Liver (tissue), 9 donors: Measurements from ENCODE around the gene LSM10. TPM values are rescaled to one million over a fixed set of nuclear protein-coding genes. Genes with fewer than 3 reads are reported as not detected.

Experiments
- DNase-seq: peaks from one replicate; pipeline ENCODE4 v3.0.0-alpha.2; 2017; ENCODE audit warnings: low spot score
- H3K27ac ChIP-seq, 2 donors: one replicate each; pipeline ENCODE4 v1.7.0; 2013; ENCODE audit warnings: inconsistent platforms in 2 of 2, low read length in 2 of 2, control low read depth in 1 of 2, low read depth in 1 of 2, mild to moderate bottlenecking in 1 of 2
- H3K27me3 ChIP-seq, 4 donors: one replicate each; pipeline versions ENCODE4 v1.6.1 to v1.7.0; 2013; ENCODE audit warnings: low read length in 3 of 4, inconsistent platforms in 1 of 4, mild to moderate bottlenecking in 1 of 4, moderate library complexity in 1 of 4; ENCODE audit not compliant: control insufficient read depth in 4 of 4, insufficient read depth in 4 of 4
- H3K36me3 ChIP-seq, 4 donors: one replicate each; pipeline versions ENCODE4 v1.6.1 to v1.7.0; 2013; ENCODE audit warnings: low read length in 3 of 4, mild to moderate bottlenecking in 3 of 4, low read depth in 1 of 4, moderate library complexity in 1 of 4; ENCODE audit not compliant: control insufficient read depth in 4 of 4, insufficient read depth in 3 of 4
- H3K4me1 ChIP-seq, 4 donors: one replicate each; pipeline versions ENCODE4 v1.6.1 to v1.7.0; 2013; ENCODE audit warnings: low read length in 3 of 4, mild to moderate bottlenecking in 3 of 4, moderate library complexity in 1 of 4; ENCODE audit not compliant: control insufficient read depth in 4 of 4, insufficient read depth in 4 of 4
- H3K4me3 ChIP-seq, 3 donors: one replicate each; pipeline versions ENCODE4 v1.6.1 to v1.7.0; 2013; ENCODE audit warnings: low read length in 3 of 3, control low read depth in 1 of 3, low read depth in 1 of 3, mild to moderate bottlenecking in 1 of 3
- H3K9ac ChIP-seq, 2 donors: one replicate each; pipeline ENCODE4 v1.7.0; 2013; ENCODE audit warnings: low read length in 2 of 2, mild to moderate bottlenecking in 2 of 2, moderate library complexity in 2 of 2, control low read depth in 1 of 2, low read depth in 1 of 2
- H3K9me3 ChIP-seq, 4 donors: one replicate each; pipeline versions ENCODE4 v1.6.1 to v1.7.0; 2013; ENCODE audit warnings: low read length in 3 of 4; ENCODE audit not compliant: control insufficient read depth in 4 of 4
- EGR1 ChIP-seq, 2 donors: IDR thresholded peaks; 2 replicates each; pipeline ENCODE4 v1.6.1; 2016 to 2018; ENCODE audit warnings: antibody characterized with exemption in 2 of 2, low read depth in 2 of 2
- FOXA2 ChIP-seq: IDR thresholded peaks from 2 replicates; pipeline ENCODE4 v1.6.1; 2016; ENCODE audit warnings: antibody characterized with exemption
- GABPA ChIP-seq, 2 donors: IDR thresholded peaks in 1 of 2; conservative IDR thresholded peaks in 1 of 2; 2 replicates each; pipeline ENCODE4 v1.6.1; 2016; ENCODE audit warnings: antibody characterized with exemption in 2 of 2, mild to moderate bottlenecking in 1 of 2, moderate library complexity in 1 of 2
- HNF4A ChIP-seq, 2 donors: conservative IDR thresholded peaks; 2 replicates each; pipeline ENCODE4 v1.6.1; 2016; ENCODE audit warnings: antibody characterized with exemption in 2 of 2, mild to moderate bottlenecking in 2 of 2
- HNF4G ChIP-seq: IDR thresholded peaks from 2 replicates; pipeline ENCODE4 v1.6.1; 2016; ENCODE audit warnings: antibody characterized with exemption
- JUND ChIP-seq, 2 donors: IDR thresholded peaks; 2 replicates each; pipeline ENCODE4 v1.6.1; 2016; ENCODE audit warnings: antibody characterized with exemption in 2 of 2
- NR2F2 ChIP-seq: IDR thresholded peaks from 2 replicates; pipeline ENCODE4 v1.6.1; 2016; ENCODE audit warnings: antibody characterized with exemption
- RAD21 ChIP-seq, 2 donors: IDR thresholded peaks; 2 replicates each; pipeline ENCODE4 v1.6.1; 2016; ENCODE audit warnings: antibody characterized with exemption in 2 of 2, mild to moderate bottlenecking in 2 of 2
- SP1 ChIP-seq: IDR thresholded peaks from 2 replicates; pipeline ENCODE4 v1.6.1; 2018; ENCODE audit warnings: antibody characterized with exemption, mild to moderate bottlenecking
- TAF1 ChIP-seq: conservative IDR thresholded peaks from 2 replicates; pipeline ENCODE4 v1.6.1; 2016; ENCODE audit warnings: antibody characterized with exemption, mild to moderate bottlenecking
- YY1 ChIP-seq: IDR thresholded peaks from 2 replicates; pipeline ENCODE4 v1.6.1; 2016; ENCODE audit warnings: antibody characterized with exemption, mild to moderate bottlenecking
- WGBS: extraction: QIAGEN DNeasy Blood & Tissue Kit; methylation state at CpG from one replicate; pipeline ENCODE4 v1.1.7; 2013; 5-methylcytosine and 5-hydroxymethylcytosine counted together
- polyA plus RNA-seq, 2 donors: library from polyadenylated mRNA; stranded (reverse) in 1 of 2; unstranded in 1 of 2; fragments of 200-250 nt in 1 of 2; fragments of >200 nt in 1 of 2; fragmentation: Nextera tagmentation in 1 of 2; extraction: Ambion mirVana in 1 of 2; gene quantifications; one replicate each; pipeline versions ENCODE4 v1.2.1 to v1.2.3, GENCODE V29; 2013 to 2015
- total RNA-seq, 2 donors: library from RNA; depleted of rRNA; stranded (reverse); fragments of >200 nt; gene quantifications; one replicate each; pipeline ENCODE4 v1.2.3, GENCODE V29; 2014
- TF ChIP-seq, protein P1 (sequence below): IDR thresholded peaks from 2 replicates; pipeline ENCODE4 v1.6.1; 2016; ENCODE audit warnings: antibody characterized with exemption
- TF ChIP-seq, protein P2 (sequence below): fragments of 150-350 bp; IDR thresholded peaks from 2 replicates; pipeline ENCODE4 v1.5.1; 2017; ENCODE audit warnings: improper control_type of control experiment, low read depth, low read length; ENCODE audit not compliant: missing input control
- TF ChIP-seq, protein P3 (sequence below): IDR thresholded peaks from 2 replicates; pipeline ENCODE4 v1.6.1; 2016; ENCODE audit warnings: antibody characterized with exemption
- TF ChIP-seq, protein P4 (sequence below): IDR thresholded peaks from 2 replicates; pipeline ENCODE4 v1.6.1; 2016; ENCODE audit warnings: antibody characterized with exemption
- donor health status: healthy.
- donor health status: healthy.
- donor health status: healthy.
- donor health status: healthy.
- donor health status: healthy.

The LSM10 gene
- total and polyA plus RNA-seq, 4 donors, result 6.2 to 45.2 (median 24.1) TPM

DNA sequence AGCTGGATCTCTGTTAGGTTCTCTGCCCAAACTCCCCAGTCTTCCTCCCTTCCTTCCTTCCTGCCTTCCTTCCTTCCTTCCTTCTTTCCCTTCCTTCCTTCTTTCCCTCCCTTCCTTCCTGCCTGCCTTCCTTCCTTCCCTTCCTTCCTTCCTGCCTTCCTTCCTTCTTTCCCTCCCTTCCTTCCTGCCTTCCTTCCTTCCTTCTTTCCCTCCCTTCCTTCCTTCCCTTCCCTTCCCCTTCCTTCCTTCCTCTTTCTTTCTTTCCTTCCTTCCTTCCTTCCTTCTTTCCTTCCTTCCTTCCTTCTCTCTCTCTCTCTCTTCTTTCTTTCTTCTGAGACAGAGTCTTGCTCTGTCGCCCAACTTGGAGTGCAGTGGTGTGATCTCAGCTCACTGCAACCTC lies 8.7 kb upstream of the LSM10 start:
- 92% methylated on average over 1 of the region's 1 CpG for WGBS
- no peaks in the 10 kb centered on the region for H3K9me3 ChIP-seq
- no peak overlapping the region for H3K4me3 ChIP-seq
- H3K27ac ChIP-seq, result no peak overlapping the region
- H3K4me1 ChIP-seq, result no peaks in the 10 kb centered on the region
- no peaks in the 10 kb centered on the region for H3K36me3 ChIP-seq
- no peak for TF ChIP-seq EGR1 (IDR thresholded peaks at IDR 0.05; ENCODE audit: low read depth in 2 of 2)
- TF ChIP-seq NR2F2, result no peak
- TF ChIP-seq, protein P1, sequence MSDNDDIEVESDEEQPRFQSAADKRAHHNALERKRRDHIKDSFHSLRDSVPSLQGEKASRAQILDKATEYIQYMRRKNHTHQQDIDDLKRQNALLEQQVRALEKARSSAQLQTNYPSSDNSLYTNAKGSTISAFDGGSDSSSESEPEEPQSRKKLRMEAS, result no peak
- TF ChIP-seq, protein P2, sequence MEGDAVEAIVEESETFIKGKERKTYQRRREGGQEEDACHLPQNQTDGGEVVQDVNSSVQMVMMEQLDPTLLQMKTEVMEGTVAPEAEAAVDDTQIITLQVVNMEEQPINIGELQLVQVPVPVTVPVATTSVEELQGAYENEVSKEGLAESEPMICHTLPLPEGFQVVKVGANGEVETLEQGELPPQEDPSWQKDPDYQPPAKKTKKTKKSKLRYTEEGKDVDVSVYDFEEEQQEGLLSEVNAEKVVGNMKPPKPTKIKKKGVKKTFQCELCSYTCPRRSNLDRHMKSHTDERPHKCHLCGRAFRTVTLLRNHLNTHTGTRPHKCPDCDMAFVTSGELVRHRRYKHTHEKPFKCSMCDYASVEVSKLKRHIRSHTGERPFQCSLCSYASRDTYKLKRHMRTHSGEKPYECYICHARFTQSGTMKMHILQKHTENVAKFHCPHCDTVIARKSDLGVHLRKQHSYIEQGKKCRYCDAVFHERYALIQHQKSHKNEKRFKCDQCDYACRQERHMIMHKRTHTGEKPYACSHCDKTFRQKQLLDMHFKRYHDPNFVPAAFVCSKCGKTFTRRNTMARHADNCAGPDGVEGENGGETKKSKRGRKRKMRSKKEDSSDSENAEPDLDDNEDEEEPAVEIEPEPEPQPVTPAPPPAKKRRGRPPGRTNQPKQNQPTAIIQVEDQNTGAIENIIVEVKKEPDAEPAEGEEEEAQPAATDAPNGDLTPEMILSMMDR, result no peak
- no peak for TF ChIP-seq HNF4A (conservative IDR thresholded peaks at IDR 0.05)
- TF ChIP-seq, protein P3, sequence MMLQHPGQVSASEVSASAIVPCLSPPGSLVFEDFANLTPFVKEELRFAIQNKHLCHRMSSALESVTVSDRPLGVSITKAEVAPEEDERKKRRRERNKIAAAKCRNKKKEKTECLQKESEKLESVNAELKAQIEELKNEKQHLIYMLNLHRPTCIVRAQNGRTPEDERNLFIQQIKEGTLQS, result no peak
- no peak for TF ChIP-seq FOXA2
- no peak for DNase-seq
- H3K27me3 ChIP-seq, result no peaks in the 10 kb centered on the region
- H3K9ac ChIP-seq, result no peak overlapping the region

DNA sequence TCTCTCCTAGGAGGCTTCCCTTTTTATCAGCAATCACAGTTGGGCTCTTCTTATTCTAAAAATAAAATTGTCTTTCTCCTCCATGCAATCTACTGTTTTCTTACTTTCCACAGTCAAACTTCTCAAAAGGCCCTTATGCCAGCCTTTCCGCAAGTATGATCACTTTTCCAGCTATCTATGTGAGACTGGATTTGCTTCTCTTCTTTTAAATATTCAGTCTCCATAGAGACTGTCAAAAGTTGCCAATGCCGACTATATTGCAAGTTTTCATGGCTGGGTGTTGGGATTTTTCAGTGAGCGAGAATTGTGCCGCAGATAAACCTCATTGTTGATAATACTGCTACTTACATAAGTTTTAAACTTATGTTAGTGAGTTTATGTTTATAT lies 4.8 kb upstream of the LSM10 start:
- H3K4me3 ChIP-seq, result no peak overlapping the region
- 97% methylated on average over 4 of the region's 4 CpGs for WGBS
- H3K4me1 ChIP-seq, result peaks cover 0 to 3% (median 2%) of the 10 kb centered on the region in 4 donors
- DNase-seq, result no peak
- H3K36me3 ChIP-seq, result no peaks in the 10 kb centered on the region
- no peaks in the 10 kb centered on the region for H3K27me3 ChIP-seq
- TF ChIP-seq NR2F2, result no peak
- TF ChIP-seq EGR1 (IDR thresholded peaks at IDR 0.05; ENCODE audit: low read depth in 2 of 2), result no peak
- no peak for TF ChIP-seq SP1
- no peak for TF ChIP-seq FOXA2
- TF ChIP-seq HNF4G, result no peak
- TF ChIP-seq, protein P2, result no peak
- TF ChIP-seq, protein P4, sequence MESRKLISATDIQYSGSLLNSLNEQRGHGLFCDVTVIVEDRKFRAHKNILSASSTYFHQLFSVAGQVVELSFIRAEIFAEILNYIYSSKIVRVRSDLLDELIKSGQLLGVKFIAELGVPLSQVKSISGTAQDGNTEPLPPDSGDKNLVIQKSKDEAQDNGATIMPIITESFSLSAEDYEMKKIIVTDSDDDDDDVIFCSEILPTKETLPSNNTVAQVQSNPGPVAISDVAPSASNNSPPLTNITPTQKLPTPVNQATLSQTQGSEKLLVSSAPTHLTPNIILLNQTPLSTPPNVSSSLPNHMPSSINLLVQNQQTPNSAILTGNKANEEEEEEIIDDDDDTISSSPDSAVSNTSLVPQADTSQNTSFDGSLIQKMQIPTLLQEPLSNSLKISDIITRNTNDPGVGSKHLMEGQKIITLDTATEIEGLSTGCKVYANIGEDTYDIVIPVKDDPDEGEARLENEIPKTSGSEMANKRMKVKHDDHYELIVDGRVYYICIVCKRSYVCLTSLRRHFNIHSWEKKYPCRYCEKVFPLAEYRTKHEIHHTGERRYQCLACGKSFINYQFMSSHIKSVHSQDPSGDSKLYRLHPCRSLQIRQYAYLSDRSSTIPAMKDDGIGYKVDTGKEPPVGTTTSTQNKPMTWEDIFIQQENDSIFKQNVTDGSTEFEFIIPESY, result no peak
- no peak for TF ChIP-seq HNF4A (conservative IDR thresholded peaks at IDR 0.05)
- no peak for TF ChIP-seq JUND (IDR thresholded peaks at IDR 0.05)
- TF ChIP-seq YY1, result no peak
- TF ChIP-seq TAF1, result no peak
- no peak for TF ChIP-seq GABPA (IDR thresholded peaks at IDR 0.05 in 1 of 2, conservative IDR thresholded peaks at IDR 0.05 in 1 of 2)
- no peak for TF ChIP-seq RAD21 (IDR thresholded peaks at IDR 0.05)
- H3K9me3 ChIP-seq, result no peaks in the 10 kb centered on the region
- H3K27ac ChIP-seq, result no peak overlapping the region
- no peak overlapping the region for H3K9ac ChIP-seq
